Suppressor macrophage treated with lipopolysaccharide for 4 hours (primary cell): Measurements from ENCODE around the gene ANKRD40CL.
A peak's percentile ranks its signal among the peaks of the same experiment; 100 is the strongest.

Experiments used
- DNase-seq: peaks from one replicate; pipeline ENCODE4 v3.0.0-alpha.2; 2020

The ANKRD40CL gene

DNA sequence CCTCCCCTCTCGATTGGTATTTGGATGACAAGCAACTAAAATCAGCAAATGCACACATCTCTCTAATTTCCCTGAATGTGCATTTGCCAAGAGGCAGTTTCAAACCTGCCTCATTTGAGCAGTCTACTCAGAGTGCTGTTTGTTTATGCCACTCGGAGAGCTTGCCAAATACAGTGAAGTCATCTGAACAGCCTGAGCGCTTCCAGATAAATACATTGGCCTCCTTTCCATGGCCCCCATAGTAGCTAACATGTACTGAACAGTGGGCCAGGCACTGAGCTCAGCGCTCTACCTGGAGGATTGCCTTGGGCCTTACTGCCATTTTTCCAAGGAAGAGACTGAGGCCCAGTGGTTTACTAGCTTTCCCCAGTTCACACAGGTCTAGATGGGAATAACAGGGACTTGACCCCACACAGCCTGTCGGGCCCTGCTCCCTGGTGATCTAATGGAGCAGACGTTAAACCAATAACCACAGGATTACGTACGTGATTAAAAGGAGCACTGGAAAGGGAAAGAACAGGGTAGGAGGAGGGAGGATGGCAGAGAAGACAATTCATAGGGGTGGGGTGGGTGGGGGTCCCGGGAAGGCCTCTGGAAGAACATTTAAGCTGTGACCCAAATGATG is 18.7 kb upstream of the ANKRD40CL start:
- DNase-seq = no peak

DNA sequence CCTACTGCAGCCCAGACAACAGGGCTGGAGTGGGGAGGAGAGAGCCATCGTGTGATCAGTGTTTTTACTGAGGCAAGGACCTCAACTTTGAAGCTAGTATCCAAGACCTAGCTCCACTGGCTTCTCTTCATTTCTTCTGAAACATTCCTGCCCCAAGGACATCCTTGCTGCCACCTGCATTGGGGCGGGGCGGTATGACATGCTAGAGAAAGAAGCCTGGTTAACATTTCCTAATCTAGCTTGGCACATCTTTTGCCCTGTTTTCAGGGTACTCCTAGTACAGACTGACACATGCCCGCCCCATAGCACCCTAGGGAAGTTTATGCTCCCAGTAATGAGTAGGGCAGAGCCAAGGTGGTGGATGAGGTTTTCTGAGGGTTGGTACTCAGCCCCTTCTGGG is 17.8 kb upstream of the ANKRD40CL start:
- DNase-seq = no peak

DNA sequence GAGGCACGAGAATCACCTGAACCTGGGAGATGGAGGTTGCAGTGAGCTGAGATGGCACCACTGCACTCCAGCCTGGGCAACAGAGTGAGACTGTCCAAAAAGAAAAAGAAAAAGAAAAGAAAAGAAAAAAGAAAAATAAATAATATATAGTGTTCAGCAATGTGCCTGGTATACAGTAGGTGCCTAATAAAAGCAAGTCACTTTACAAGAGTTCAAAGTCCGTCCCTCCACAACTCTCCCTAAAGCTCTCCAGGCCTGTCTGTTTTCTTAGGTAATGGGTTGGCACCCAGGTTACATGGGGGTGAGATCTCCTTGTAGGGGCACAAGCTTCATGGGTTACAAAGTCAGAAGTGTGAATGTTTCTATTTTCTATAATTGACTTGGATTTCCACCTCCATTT is 16.6 kb upstream of the ANKRD40CL start:
- DNase-seq = no peak

DNA sequence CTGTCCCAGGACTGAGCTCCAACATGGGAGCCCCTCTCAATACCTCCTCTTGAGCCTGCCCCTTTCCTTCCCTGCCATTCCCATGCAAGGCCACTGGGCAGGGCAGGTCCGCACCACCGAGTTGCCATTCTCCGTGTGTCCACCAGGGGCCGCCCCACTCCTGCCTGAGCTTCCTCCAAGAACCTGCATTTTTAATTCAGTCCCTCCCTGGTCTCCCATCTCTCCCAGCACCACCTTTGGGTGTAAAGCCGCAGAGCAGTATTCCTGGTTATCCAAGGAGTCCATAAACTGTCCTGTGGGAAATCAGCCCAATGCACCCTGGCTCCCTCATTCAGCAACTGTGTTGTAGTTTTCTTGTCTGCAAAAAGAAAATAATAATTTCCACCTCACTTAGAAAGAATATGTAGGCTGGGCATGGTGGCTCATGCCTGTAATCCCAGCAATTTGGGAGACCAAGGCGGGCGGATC is 15.9 kb upstream of the ANKRD40CL start:
- DNase-seq = peak; percentile 88

DNA sequence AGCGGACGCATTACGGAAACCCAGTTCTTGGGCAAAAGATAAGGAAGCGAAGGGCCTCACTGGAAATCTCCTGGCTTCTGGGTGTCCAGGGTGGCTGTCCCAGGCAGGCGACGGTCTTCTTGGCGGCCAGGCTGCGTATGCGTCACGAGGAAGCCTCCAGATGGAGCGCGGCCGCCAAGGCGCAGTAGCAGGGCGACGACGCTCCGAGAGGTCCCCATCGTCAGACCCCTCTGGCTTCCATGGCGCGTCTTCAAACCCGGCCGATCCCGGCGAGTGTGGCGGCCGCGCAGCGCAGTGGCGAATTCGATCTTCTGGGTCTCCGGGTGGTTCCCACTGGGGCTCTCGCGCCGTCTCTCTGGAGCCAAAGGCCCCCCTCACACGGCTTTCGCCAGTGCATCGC is 13.8 kb upstream of the ANKRD40CL start:
- DNase-seq = no peak

DNA sequence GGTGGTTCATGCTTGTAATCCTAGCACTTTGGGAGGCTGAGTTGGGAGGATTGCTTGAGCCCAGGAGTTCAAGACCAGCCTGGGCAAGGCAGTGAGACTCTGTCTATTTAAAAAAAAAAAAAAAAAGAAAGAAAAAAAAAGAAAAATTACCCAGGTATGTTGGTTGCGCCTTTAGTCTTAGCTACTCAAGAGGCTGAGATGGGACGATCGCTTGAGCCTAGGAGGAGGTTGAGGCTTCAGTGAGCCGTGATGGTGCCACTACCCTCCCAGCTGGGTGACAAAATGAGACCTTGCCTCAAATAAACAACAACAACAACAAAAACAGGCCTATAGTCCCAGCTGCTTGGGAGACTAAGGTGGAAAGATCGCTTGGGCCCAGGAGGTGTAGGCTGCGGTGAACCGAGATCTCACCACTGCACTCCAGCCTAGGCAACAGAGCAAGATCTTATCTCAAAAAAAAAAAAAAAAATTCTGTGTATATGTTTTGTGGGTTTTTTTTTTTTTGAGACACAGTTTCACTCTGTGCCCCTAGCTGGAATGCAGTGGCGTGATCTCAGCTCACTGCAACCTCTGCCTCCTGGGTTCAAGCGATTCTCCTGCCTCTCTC is 12.5 kb upstream of the ANKRD40CL start:
- DNase-seq = no peak

DNA sequence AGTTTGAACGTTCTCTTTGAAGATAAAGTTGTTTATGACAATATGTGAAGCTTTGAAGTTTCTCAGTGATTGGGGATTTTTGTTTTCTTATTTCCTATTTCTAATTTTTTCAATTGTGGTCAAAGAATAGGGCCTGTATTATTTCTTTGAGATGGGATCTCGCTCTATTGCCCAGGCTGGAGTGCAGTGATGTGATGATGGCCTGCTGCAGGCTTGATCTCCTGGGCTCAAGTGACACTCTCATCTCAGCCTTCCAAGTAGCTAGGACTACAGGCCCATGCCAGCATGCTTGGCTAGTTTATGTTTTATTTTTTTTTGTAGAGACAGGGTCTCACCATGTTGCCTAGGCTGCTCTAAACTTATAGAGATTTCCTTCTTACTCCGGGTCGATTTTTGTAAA is 11.7 kb upstream of the ANKRD40CL start:
- DNase-seq = no peak

DNA sequence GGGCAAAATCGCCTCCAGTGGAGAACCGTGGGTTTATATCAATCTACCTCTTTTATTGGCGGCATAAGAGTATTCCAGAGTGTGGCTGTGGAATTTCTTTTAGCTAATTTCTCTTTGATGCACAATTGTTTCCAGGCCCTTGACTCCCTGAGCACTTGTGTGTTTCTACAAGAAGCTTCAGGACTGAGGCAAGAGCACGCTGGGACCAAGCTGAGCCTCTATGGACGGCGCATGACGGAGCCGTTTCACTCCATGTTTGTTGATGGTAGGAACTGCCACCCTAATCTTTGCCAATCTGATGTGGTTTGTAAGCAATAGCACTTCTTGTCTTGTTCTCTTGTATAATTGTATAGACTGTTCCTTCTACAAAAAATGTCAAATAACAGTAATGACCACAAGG is 11.2 kb upstream of the ANKRD40CL start:
- no peak for DNase-seq

DNA sequence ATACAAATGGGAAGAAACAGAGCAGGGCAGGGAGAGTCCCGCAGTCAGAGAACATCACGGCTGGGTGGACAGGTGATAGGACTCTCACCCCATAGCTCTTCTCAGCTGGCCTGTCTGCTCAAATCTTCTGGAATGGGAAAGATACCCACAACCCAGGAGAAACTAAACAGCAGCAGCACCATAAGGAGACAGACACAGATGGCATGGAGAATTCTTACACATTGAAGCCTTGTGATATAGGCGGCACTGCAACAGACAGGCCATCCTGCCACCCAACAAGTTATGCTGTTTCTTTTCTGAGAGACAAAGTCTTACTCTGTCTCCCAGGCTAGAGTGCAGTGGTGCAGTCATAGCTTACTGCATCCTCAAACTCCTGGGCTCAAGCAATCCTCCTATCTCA is 8.6 kb upstream of the ANKRD40CL start:
- DNase-seq = no peak

DNA sequence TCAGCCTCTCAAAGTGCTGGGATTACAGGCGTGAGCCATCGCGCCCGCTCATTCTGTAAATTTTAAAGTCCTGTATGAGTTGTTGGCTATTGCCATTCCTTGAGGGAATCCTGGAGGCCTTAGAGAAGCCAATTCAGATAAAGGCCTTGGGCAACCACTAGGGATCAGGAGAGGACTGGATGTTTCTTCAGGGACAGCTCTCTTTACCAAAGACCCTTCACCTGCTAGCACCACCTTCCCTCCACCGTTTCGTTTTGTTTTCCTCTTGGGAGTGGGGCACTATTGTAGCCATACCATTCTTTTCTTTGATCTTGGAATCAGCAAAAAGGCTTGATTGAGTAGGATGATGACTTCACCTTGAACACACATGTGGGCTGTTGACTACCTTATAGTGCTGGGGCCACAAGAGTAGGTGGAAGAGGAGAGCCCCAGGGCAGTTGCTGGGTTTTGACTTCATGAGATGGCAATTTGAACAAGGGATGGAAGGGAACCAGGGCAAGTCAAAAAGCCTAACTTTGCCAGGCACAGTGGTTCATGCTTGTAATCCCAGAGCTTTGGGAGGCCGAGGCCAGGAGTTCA is 7.0 kb upstream of the ANKRD40CL start:
- no peak for DNase-seq

DNA sequence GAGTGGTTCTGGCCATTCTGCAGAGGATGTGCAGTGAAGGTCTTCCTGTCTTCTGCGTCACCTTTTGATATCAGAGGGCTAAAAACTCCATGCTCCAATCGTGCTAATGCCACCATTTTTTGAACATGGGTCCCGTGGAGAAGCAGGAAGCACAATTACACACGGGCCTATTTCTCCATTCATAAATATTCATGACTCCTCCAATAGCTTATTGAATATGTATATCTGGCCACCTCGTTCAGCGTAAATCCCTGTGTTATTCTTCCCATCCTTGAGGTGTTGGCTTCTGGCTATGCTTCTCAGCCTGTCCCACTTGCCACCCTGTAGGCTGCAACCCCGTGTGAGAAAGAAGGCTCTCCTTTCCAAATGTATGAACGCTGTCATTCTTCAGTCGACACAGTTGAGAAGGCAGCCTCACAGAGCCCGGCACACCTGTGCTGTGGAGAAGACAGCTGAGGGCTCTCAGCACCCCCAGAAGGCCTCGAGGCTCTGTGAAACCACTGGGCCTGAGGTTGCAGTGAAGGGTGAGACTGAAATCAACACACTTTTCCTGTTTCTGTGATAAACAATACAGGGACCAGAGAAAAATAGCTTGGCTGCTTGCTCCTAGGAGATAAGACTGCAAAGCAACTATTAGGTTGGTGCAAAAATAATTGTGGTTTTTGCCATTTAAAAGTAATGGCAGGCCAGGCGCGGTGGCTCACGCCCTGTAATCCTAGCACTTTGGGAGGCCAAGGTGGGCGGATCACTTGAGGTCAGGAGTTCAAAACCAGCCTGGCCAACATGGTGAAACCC is 4.9 kb upstream of the ANKRD40CL start:
- no peak for DNase-seq

DNA sequence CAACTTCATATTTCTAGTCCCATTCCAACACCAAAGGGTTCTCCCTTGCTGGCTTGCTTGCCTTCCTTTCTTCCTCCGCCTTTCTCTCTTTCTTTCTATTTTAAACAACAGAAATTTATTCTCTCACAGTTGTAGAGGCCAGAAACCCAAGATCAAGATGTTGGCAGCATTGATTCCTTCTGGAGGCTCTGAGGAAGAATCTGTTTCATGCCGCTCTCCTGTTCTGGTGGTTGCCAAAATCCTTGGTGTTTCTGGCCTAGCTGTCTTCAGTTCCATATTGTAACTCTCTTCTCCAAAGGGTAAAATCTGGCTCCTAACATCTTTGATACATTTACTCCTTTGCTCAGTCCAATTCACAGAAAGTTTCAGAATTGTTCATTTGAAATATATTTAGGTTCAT is 3.0 kb upstream of the ANKRD40CL start:
- no peak for DNase-seq

DNA sequence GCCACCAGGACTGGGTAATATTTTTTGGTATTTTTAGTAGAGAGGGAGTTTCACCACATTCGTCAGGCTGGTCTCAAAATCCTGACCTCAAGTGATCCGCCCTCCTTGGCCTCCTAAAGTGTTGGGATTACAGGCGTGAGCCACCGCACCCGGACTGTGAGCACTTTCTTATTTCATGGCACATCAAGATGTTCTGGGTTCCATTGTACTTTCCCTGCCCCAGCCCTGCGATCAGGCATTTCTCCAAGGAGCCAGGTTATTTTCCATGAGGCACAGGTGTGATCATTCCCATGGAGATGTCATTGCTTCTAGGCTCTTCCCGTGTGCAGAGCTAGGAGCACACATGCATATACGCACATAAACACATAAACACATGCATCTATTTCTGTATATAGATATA is 2.6 kb upstream of the ANKRD40CL start:
- DNase-seq = no peak

DNA sequence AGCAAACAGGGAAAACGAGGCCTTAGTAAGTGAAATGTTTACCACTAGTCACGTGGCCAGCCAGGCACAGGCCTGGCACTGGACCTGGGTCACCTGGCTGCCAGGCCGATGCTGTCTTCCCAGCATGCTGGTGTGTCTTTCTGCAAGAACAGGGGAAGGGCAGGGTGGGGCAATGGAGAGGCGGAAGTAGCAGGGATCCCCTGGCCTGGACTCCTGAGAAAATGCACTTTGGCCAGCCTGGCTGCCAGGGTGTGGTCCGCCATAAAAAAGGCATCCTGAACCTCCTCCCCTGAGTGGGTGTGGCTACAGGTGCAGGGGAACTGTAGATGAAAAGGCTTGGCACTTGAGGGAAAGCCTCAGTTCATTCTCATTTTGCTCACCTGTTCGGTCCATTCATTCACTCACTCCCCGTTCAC is 1.0 kb upstream of the ANKRD40CL start:
- DNase-seq = no peak

DNA sequence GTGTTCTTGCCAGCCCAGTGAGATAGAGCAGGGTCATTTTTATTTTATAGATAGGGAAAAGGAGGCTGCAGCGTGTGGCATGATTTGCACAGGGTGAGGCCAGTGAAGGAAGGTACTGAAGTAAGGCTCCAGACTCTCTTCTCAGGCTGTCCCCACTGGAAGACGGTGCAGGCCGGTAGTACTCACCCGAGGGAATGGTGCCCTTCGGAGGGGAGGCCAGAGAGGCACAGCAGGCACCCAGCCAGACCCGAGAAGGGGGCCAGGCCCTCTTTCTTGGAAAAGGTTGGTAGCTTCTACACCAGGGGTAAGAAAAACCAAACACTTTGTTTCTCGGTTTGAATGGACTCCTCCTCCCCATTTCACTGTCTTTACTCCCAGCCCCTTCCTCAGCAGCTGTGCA is 288 bp downstream of the ANKRD40CL start:
- no peak for DNase-seq

DNA sequence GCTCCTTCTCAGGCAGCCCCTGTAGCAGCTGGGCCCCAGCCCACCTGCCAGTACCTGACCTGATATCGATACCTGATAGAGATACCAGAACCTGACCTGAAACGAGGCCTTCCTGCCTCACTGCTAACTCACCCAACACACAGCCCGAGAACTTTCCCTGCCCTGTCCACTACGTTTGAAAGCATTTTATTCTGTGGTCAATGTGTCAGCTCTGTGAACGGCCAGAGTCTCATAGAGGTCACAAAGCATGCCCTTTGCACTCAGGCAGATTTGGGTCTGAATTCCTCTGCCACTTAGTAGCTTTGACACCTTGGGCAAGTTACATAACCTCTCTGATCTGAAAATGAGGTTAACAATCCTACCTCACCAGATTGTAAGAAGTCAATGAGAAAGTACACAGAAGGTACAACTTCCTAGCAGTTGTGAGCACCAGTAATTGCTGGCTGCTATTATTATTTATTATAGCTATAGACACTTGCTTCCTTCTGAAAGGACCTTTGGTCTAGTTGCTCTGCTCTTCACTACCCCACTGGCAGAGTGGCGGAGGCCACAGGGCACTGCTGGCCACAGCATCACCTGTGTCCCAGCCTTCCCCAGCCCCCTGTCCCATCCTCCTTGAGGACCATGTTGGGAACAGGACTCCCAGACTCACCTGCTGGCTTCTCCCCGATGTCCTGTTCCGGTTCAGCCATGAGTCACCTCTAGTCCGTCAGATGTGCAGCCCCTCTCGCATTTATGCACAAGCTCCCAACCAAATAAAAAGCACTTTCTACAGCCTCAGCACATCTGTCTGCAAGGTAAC is 895 bp downstream of the ANKRD40CL start:
- no peak for DNase-seq

DNA sequence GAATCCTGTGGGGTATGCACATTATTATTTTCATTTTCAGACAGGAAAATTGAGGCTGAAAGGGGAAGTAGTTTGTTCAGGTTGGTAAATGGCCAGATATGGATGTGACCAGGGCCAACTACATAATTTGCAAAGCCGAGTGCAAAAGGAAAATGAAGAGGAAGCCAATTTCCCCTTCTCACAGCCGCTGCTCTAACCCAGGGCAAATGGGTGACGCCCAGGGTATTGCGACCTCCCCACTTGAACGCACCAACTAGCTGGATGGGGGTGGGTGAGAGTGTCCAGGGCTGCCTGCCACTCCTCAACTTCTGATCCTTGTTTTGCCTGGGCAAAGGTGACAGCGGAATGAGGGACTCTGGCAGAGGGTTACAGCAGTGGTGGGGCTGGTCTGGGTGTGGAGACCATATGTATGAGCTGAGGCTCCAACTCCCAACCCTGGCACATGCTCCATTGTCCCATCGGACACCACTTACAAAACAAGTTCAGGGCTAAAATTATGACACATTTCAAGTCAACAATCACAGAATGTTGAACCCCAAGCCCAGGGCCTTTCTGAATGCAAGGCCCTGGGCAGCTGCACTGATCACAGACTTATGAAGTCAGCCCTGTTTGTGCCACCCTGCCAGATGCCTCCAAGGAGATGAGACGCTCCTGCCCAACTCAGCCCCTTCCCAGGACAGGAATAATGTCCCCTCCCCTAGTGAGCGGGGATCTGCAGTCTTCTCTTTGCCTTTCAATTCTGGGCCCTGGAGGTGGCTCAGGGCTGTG is 1.7 kb downstream of the ANKRD40CL start:
- peak; percentile 55 for DNase-seq

DNA sequence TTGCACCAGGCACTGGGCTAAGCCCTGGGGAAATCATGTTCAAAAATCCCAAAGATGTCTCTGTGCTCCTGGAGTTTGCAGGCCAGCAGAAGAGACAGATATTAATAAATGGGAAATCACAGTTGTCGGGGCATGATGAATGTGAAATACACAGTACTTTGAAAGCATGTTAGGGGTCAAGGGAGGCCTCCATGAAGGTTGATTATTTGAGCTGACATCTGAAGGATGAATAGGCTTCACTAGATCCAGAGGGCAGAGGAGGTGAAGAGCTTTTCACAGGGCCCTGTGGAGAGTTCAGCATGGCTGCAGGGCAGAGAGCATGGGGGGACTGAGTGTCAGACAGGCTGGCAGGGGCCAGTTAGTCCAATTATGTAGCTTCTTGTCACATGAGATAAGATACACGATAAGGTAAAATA is 2.6 kb downstream of the ANKRD40CL start:
- no peak for DNase-seq

DNA sequence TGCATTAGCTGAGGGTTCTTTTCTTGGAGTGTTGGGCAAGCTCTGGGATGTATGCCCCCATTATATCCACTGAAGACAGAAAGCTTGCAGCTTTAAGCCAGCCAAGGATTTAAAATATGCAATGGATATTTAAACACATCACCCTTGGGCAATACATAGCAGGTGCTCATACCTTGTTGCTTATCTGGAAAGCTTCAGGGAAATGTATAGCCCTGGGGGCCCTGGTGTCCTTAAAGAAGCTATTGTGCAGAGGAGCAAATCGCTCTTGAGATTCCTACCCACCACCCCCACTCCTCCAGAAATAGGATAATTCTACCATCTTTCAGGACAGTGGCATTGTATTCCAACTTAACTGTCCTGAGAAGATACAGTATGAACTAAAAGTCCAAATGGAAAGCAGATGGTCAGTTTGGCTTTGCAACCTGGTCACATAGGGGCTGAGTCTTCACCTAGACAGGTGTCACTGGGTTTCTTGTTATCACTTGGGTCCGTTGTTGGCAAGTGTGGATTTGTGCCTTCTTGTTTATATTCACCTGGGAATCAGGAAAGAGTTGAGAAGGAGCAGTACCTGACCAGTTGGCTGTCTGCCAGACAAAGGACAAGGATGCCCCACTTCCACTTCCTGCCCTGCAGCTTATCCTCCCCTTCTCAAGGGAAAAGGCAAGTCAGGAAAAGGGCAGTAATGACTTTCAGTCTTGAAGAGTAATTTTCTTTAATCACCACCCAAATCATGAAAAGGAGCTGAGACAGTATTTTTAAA is 3.4 kb downstream of the ANKRD40CL start:
- DNase-seq = no peak

DNA sequence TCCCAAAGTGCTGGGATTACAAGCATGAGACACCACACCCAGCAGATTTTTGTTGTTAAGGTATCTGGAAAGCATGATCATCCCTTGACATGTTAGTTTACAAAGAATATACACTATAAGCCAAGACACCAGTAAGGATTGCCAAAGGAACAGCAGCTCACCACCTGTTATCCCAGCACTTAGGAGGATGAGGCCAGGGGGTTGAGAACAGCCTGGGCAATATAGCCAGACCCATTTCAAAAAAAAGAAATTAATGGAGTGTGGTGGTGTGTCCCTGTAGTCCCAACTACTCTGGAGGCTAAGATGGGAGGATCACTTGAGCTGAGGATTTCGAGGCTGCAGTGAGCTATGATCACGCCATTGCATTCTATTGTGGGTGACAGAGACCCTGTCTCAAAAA is 5.1 kb downstream of the ANKRD40CL start:
- DNase-seq = no peak

DNA sequence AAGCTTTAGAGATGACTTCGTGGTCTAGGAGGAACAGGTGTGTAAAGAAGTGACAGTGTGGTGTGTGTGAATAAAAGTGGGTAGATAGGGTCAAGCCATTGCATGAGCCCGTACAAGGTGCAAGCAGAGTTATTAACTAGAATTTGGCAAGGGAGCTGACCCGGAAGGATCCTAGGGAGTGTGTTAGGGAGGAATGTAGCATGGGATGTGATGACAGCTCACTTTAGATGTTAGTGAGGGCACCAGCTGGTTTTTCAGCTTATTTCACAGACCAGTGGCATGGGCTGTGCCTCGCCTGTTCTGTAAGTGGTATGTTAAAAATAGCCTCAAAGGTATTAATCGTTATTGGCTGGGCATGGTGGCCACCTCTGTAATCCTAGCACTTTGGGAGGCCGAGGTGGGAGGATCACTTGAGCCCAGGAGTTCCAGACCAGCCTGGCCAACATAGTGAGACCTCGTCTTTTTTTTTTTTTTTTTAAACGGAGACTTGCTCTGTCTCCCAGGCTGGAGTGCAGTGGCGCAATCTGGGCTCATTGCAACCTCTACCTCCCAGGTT is 8.3 kb downstream of the ANKRD40CL start:
- no peak for DNase-seq
